GM19099 (cell line): ENCODE data around the gene SLC5A10.

Experiments used
- POLR2A ChIP-seq: IDR thresholded peaks from 3 replicates; pipeline ENCODE4 v1.6.1; 2011; ENCODE audit warnings: low read depth; ENCODE audit not compliant: insufficient read length; ENCODE audit errors: extremely low read depth

SLC5A10 gene

GRCh38 chr17:18981642-18982424 is 29.9 kb downstream of the SLC5A10 start:
- no peak for TF ChIP-seq POLR2A

- TF ChIP-seq POLR2A: no peak
These were observed 32.5 kb downstream of the SLC5A10 start for GRCh38 chr17:18984273-18985114.

- TF ChIP-seq POLR2A: no peak
These were observed 33.5 kb downstream of the SLC5A10 start for GRCh38 chr17:18985475-18985874.

- TF ChIP-seq POLR2A: no peak
These were observed 34.7 kb downstream of the SLC5A10 start for GRCh38 chr17:18986541-18987229.

- no peak for TF ChIP-seq POLR2A
These were observed 35.3 kb downstream of the SLC5A10 start for GRCh38 chr17:18987230-18987610.

- TF ChIP-seq POLR2A: no peak
These were observed 36.0 kb downstream of the SLC5A10 start for GRCh38 chr17:18987862-18988545.

- no peak for TF ChIP-seq POLR2A
These were observed 36.7 kb downstream of the SLC5A10 start for GRCh38 chr17:18988546-18989173.

- no peak for TF ChIP-seq POLR2A
These were observed 38.4 kb downstream of the SLC5A10 start for GRCh38 chr17:18990331-18990730.

GRCh38 chr17:18991531-18992315 is 39.8 kb downstream of the SLC5A10 start:
- TF ChIP-seq POLR2A: no peak

- no peak for TF ChIP-seq POLR2A
These were observed 40.6 kb downstream of the SLC5A10 start for GRCh38 chr17:18992454-18993130.

GRCh38 chr17:18993905-18994526 is 42.1 kb downstream of the SLC5A10 start:
- TF ChIP-seq POLR2A: no peak

- no peak for TF ChIP-seq POLR2A
These were observed 42.7 kb downstream of the SLC5A10 start for GRCh38 chr17:18994631-18995030.

GRCh38 chr17:18995220-18995619 is 43.3 kb downstream of the SLC5A10 start:
- no peak for TF ChIP-seq POLR2A

- TF ChIP-seq POLR2A: no peak
These were observed 44.5 kb downstream of the SLC5A10 start for GRCh38 chr17:18996458-18996857.
